Hematopoietic multipotent progenitor cell (in vitro differentiated cells): ENCODE measurements around the gene G6PD. TPM values are rescaled to one million over a fixed set of nuclear protein-coding genes. Genes with fewer than 3 reads are reported as not detected.
"Not testable (repeated sequence)": the region's sequence is repeated elsewhere in the genome, so short reads cannot be mapped to it uniquely, and the experiment has no call there.

Experiments used
- DNase-seq, 3 donors: peaks; one replicate each; pipeline ENCODE4 v3.0.0-alpha.2; 2011 to 2015; ENCODE audit warnings: low read depth in 2 of 3, low spot score in 2 of 3
- total RNA-seq: library from RNA; depleted of rRNA; stranded (reverse); fragments of >200 nt; gene quantifications from one replicate; pipeline ENCODE4 v1.2.3, GENCODE V29; 2012

Gene G6PD
- total RNA-seq, 1 donor = 110 TPM

DNA sequence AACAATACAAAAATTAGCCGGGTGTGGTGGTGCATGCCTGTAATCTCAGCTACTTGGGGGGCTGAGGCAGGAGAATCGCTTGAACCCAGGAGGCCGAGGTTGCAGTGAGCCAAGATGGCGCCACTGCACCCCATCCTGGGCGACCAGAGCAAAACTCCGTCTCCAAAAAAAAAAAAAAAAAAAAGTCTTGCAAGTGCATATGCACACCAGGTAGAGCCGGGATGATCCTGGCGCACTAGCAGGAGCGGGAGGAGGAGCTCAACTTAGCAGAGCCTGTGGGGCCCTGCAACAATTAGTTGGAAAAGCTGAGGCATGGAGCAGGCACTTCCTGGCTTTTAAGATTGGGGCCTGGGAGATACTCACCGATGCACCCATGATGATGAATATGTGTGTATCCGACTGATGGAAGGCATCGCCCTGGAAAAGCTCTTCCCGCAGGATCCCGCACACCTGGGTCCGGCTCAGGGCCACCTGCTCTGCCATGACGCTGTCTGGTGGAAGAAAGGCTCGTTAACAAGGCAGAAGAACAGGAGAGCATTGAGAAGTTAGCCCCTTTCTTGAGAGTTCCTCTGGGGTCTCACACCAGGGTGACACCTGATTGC is 872 bp downstream of the G6PD start:
- no peak for DNase-seq

DNA sequence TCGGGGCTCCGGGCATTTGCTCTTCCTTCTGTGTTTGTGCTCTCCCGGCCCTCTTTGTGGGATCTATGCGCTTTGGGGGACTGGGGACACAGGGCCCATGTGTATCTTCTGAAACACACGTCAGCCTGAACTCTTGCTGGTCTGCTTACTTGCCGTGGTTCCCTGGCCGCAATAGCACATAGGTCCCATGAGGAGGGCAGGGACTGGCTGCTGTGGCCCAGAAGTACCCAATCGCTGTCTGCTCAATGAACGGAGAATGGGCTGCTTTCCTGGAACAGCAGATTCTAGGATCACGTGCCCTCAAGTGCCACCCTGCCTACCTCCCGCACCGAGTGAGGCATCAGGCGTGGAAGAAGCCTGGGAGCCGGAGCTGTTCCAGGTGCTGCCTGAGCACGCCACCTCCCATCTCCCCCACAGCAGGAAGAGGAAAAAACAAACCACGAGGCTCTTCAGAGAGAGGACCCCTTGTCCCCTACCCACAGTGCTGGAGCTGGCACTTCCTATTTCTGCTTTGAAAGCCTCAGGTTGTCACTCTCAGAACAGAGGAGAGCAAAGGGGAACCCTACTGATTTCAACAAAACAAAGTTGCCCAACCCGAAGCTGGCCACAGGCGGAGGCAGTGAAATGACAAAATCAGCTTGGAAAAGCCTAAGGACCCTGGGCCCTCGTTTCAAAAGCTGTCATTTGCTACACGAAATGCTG is 3.8 kb downstream of the G6PD start:
- peak in 2 of 3 donors; percentile 61 to 78 for DNase-seq

DNA sequence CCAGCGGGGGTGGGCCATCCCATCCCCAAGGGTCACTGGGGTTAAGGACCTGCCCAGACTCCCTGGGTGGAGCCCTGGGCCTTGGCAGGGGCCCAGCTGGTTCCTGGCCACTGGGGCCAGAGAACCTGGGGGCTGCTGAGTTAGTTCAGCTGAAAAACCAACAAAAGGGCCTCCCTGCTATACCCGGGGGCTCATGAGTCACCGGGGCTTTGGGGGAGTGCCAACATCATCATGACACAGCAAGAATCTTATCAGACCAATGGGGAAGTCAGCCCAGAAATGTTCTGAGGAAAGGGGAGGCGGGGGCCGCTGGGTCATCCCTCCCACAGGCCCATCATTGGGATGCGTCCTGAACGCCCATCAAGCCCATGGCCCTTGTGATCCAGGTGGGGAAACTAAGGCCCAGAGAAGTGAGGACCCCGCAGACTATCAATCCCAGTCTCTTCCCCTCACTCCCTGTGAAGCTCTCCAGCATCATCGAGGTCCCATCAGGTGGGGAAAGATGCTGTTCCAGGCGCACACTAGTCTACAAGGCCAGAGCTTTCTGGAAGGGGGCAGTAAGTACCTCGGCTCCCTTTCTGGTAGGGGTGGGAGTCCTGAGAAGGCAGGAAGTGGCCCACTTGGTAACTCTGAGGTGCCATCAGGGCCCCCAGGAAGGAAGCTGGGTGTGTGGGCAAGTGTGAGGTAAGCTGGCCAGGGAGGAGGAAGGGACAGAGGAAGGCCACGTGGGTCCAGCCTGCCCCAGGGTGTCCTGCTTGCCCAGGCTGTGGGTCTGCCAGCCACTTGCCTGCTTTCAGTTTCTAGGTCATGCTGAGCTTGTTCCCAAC is 4.5 kb downstream of the G6PD start:
- peak in 2 of 3 donors; percentile 87 to 93 for DNase-seq

- DNase-seq = no peak
Observed at GRCh38 chrX:154541589-154541895, 5.1 kb downstream of the G6PD start.

DNA sequence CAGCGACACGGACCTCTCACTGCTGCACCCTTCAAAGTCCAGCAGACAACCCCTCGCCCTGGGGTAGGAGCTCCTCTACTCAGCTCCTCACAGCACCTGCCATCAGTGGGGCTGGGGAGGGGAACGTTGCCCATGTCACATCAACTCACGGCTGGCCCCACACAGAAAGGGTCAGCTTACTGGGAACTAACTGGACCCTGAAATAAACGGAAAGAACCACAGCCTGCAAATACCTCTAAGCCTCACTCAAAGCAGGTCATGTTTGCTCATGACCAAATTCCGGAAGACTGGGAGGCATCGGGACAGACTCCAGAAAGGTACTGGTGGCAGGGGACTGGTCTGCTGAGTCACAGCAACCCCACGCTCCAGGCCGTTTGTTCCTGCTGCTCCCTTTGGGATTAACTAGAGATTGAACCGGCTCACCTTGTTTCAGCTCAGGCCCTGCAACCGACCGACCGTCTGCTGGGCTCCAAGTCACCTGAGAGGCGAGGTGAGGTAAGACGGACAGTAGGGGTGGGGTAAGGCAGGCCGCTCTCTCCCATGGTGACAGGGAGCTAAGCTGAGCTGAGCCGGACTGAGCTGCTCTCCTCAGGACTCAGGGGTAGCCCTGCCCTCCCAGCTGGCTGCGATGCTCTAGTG is 5.6 kb downstream of the G6PD start:
- no peak for DNase-seq

DNA sequence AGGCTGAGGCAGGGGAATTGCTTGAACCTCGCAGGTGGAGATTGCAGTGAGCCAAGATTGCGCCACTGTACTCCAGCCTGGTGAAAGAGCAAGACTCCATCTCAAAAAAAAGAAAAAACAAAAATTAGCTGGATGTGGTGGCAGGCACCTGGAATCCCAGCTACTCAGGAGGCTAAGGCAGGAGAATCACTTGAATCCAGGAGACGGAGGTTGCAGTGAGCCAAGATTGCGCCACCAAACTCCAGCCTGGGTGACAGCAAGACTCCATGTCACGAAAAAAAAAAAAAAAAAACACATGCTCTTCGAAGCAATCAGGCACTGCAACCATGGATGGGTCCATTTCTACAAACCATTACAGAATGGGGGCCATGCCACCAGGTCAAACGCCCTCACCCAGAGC is 6.3 kb downstream of the G6PD start:
- DNase-seq = not testable (repeated sequence)

DNA sequence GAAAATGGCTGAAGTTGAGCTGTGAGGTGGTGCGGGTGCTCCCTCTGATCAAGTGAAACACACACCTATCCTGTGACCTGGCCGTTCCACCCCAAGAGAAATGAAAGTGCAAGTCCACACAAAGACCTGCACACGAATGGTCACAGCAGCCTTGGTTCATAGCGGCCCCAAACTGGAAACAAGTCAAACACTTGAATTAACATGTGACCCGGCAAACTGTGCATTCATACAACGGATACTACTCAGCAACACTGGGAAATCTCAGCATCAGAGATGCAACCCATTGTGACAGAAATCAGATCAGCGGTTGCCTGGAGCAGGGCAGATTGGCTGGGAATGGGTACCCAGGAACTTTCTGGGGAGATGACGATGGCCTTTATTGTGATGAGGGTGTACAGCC is 7.6 kb downstream of the G6PD start:
- DNase-seq = no peak

GRCh38 chrX:154535892-154536291 is 10.8 kb downstream of the G6PD start:
- DNase-seq = no peak

- peak; percentile 79 to 84 (median 84) for DNase-seq
Observed at GRCh38 chrX:154534526-154535322, 11.9 kb downstream of the G6PD start.

DNA sequence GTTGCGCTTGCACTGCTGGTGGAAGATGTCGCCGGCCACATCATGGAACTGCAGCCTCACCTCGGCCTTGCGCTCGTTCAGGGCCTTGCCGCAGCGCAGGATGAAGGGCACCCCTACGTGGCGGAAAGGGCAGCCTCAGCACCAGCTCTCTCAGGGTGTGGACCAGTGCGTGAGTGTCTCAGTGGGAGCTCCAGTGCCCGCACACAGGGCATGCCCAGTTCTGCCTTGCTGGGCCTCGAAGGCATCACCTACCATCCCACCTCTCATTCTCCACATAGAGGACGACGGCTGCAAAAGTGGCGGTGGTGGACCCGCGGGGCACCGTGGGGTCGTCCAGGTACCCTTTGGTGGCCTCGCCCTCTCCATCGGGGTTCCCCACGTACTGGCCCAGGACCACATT is 14.0 kb downstream of the G6PD start:
- no peak for DNase-seq

GRCh38 chrX:154531626-154532025 is 15.0 kb downstream of the G6PD start:
- no peak for DNase-seq

DNA sequence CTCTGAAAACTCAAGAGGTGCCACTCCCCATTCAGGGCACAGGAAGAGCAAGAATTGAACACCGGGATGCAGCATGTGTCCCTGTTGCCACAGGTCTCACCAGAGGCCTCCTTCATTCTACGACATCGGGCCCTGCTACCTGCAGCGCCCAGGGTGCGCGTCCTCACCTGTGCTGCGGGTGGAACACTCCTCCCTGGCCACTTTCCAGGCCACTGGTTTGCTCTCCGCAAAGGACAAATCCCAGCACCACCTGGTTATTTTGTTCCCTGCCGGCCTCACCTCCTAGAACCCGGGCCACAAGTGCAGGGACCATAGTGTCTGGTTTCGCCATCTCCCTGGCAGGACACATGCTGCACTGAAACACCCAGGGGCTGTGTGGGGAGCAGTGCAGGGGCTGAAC is 16.4 kb downstream of the G6PD start:
- no peak for DNase-seq

DNA sequence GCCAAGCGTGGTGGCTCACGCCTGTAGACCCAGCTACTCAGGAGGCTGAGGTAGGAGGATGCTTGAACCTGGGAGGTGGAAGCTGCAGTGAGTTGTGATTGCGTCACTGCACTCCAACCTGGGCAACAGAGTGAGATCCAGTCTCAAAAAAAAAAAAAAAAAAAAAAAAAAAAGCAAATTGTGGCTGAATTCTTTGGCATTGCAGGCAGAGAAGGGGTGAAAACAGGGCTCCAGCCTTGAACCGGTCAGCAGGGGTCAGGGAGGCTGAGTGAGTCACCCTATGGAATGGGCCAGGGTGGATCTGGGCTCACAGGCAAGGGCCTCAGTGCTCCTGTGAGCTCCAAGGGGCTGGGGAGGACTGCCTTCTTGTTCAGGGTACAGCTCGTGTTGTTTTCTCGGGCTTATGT is 17.4 kb downstream of the G6PD start:
- DNase-seq = no peak

- peak in 2 of 3 donors; percentile 59 to 62 for DNase-seq
Observed at GRCh38 chrX:154526901-154527675, 19.6 kb downstream of the G6PD start.

DNA sequence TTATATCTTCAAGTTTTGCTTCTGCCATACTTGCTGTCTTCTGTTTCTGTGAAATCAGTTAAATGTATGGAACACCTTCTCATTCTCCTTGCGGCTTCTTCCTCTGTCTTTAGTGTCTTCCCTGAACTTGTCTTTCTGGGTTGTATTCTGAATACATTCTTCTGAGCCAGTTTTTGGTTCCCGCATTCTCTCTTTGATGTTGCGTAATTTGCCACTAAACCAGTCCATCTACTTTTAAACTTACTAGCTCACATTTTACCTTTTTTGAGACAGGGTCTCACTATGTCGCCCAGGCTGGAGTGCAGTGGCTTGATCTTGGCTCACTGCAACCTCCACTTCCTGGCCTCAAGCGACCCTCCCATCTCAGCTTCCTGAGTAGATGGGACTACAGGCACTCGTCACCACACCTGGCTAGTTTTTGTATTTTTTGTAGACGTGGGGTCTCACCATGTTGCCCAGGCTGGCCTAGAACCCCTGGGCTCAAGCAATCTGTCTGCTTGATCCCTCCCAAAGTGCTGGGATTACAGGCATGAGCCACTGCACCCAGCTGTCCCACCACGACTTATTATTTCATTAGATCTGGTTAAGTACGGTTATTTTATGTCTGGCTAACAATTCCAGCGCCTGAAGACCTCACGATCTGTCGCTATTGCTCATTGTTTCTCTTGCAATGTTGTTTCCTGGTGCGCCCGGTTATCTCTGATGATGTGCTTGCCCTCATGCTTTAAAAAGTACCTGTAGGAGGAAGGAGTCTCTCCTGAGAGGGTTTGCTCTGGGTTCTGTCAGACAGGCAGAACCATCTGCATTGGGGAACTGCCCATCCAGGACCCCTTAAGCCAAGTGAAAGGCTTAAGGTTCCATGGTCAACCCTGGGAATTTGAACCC is 20.8 kb downstream of the G6PD start:
- no peak for DNase-seq

GRCh38 chrX:154519389-154519788 is 27.3 kb downstream of the G6PD start:
- DNase-seq = no peak

- no peak for DNase-seq
Observed at GRCh38 chrX:154517101-154517781, 29.4 kb downstream of the G6PD start.

- peak in 1 of 3 donors; percentile 39 for DNase-seq
Observed at GRCh38 chrX:154516656-154517100, 30.0 kb downstream of the G6PD start.
